CD14-positive monocyte (primary cell): Measurements from ENCODE around the gene CSRNP2. TPM values are rescaled to one million over a fixed set of nuclear protein-coding genes. Genes with fewer than 3 reads are reported as not detected.

Experiments used
- DNase-seq, 3 donors: peaks; one replicate each; pipeline ENCODE4 v3.0.0-alpha.2; 2011 to 2022
- H2AFZ ChIP-seq: 2 replicates; pipeline ENCODE4 v1.6.0; 2012; ENCODE audit warnings: mild to moderate bottlenecking, low read depth, low read length, inconsistent platforms; ENCODE audit not compliant: insufficient read depth, poor library complexity, severe bottlenecking
- H3K27ac ChIP-seq, 2 donors: 1 replicate in 1 of 2; 2 replicates in 1 of 2; pipeline ENCODE4 v1.5.1; 2012 to 2013; ENCODE audit warnings: low read length in 2 of 2, control low read depth in 1 of 2, inconsistent platforms in 1 of 2, low read depth in 1 of 2, mild to moderate bottlenecking in 1 of 2
- H3K27me3 ChIP-seq, 2 donors: one replicate each; pipeline versions ENCODE4 v1.6.0 to v1.6.1; 2011 to 2013; ENCODE audit warnings: low read length in 2 of 2; ENCODE audit not compliant: control insufficient read depth in 2 of 2, insufficient read depth in 2 of 2
- H3K36me3 ChIP-seq, 2 donors: replicated peaks in 1 of 2; 1 replicate in 1 of 2; 2 replicates in 1 of 2; pipeline versions ENCODE4 v1.5.1 to v1.6.1; 2012 to 2013; ENCODE audit warnings: low read length in 2 of 2, control low read depth in 1 of 2, inconsistent platforms in 1 of 2, mild to moderate bottlenecking in 1 of 2; ENCODE audit not compliant: insufficient read depth in 2 of 2, control insufficient read depth in 1 of 2
- H3K4me1 ChIP-seq, 2 donors: 1 replicate in 1 of 2; 2 replicates in 1 of 2; pipeline versions ENCODE4 v1.5.1 to v1.6.1; 2012 to 2013; ENCODE audit warnings: low read length in 2 of 2, control low read depth in 1 of 2, inconsistent platforms in 1 of 2, mild to moderate bottlenecking in 1 of 2, moderate library complexity in 1 of 2; ENCODE audit not compliant: insufficient read depth in 2 of 2, control insufficient read depth in 1 of 2
- H3K4me2 ChIP-seq: replicated peaks from 2 replicates; pipeline ENCODE3; 2012; ENCODE audit warnings: low read length, moderate library complexity, mild to moderate bottlenecking; ENCODE audit not compliant: poor library complexity, severe bottlenecking; ENCODE audit errors: extremely low read depth
- H3K4me3 ChIP-seq, 3 experiments: fragments of 200-600 bp in 1 of 3; sonication (generic) in 1 of 3; replicated peaks in 1 of 3; 1 replicate in 2 of 3; 2 replicates in 1 of 3; pipeline ENCODE4 v1.5.1; 2011 to 2013; ENCODE audit warnings: low read length in 3 of 3, mild to moderate bottlenecking in 3 of 3, control low read depth in 2 of 3, low read depth in 2 of 3, inconsistent platforms in 1 of 3, moderate library complexity in 1 of 3
- H3K79me2 ChIP-seq: 2 replicates; pipeline ENCODE4 v1.6.0; 2012; ENCODE audit warnings: mild to moderate bottlenecking, control low read depth, inconsistent platforms, low read length, moderate library complexity; ENCODE audit not compliant: insufficient read depth
- H3K9ac ChIP-seq: 2 replicates; pipeline ENCODE4 v1.6.0; 2017; ENCODE audit warnings: low read length, mild to moderate bottlenecking; ENCODE audit not compliant: insufficient read depth, poor library complexity, severe bottlenecking
- H3K9me3 ChIP-seq, 2 donors: replicated peaks in 1 of 2; 1 replicate in 1 of 2; 2 replicates in 1 of 2; pipeline versions ENCODE4 v1.5.1 to v1.6.1; 2012 to 2013; ENCODE audit warnings: low read length in 2 of 2, control low read depth in 1 of 2; ENCODE audit not compliant: control insufficient read depth in 1 of 2, insufficient read depth in 1 of 2
- H4K20me1 ChIP-seq: 2 replicates; pipeline ENCODE4 v1.6.0; 2012; ENCODE audit warnings: mild to moderate bottlenecking, low read length, control low read depth, moderate library complexity; ENCODE audit not compliant: insufficient read depth
- H3K27ac Mint-ChIP-seq, 7 donors: one replicate each; pipeline ENCODE4 v1.8.0; 2020; ENCODE audit warnings: mild to moderate bottlenecking in 7 of 7, mixed read lengths in 7 of 7, moderate library complexity in 6 of 7, inconsistent platforms in 2 of 7
- H3K27me3 Mint-ChIP-seq, 3 donors: one replicate each; pipeline ENCODE4 v1.8.0; 2021 to 2022; ENCODE audit warnings: low read depth in 3 of 3, mild to moderate bottlenecking in 3 of 3, mixed read lengths in 3 of 3, moderate library complexity in 3 of 3, inconsistent platforms in 1 of 3
- H3K36me3 Mint-ChIP-seq, 2 donors: one replicate each; pipeline ENCODE4 v1.8.0; 2020; ENCODE audit warnings: mixed read lengths in 2 of 2, inconsistent platforms in 1 of 2, mild to moderate bottlenecking in 1 of 2
- H3K4me1 Mint-ChIP-seq: one replicate; pipeline ENCODE4 v1.8.0; 2020; ENCODE audit warnings: mild to moderate bottlenecking, mixed read lengths
- H3K4me3 Mint-ChIP-seq, 2 donors: one replicate each; pipeline ENCODE4 v1.8.0; 2020; ENCODE audit warnings: mild to moderate bottlenecking in 2 of 2, mixed read lengths in 2 of 2, moderate library complexity in 1 of 2
- H3K9me3 Mint-ChIP-seq, 7 donors: one replicate each; pipeline ENCODE4 v1.8.0; 2020 to 2022; ENCODE audit warnings: mixed read lengths in 7 of 7, mild to moderate bottlenecking in 6 of 7, moderate library complexity in 6 of 7, inconsistent platforms in 2 of 7
- WGBS: methylation state at CpG from one replicate; pipeline ENCODE4 v1.1.5; 2013; ENCODE audit warnings: missing lambda C conversion rate; ENCODE audit not compliant: insufficient coverage; 5-methylcytosine and 5-hydroxymethylcytosine counted together
- intact Hi-C, 2 donors: fragments of 100-400 bp; cut with micrococcal nuclease; formaldehyde crosslinking; loops; one replicate each; pipeline versions ENCODE4 v1.15.0 to v1.15.1; 2023
- polyA plus RNA-seq, 3 donors: library from polyadenylated mRNA; depleted of rRNA in 1 of 3; unstranded in 2 of 3; stranded (reverse) in 1 of 3; fragments of 300-500 nt in 2 of 3; fragments of >200 nt in 1 of 3; fragmentation: Illumina TruSeq in 2 of 3; gene quantifications; 1 replicate in 2 of 3; 2 replicates in 1 of 3; pipeline ENCODE4 v1.2.3, GENCODE V29; 2012 to 2021
- TF ChIP-seq, protein P1 (sequence below): fragments of 200-600 bp; IDR thresholded peaks from one replicate; pipeline ENCODE4 v1.8.0; 2022; ENCODE audit warnings: antibody characterized with exemption, mild to moderate bottlenecking

The CSRNP2 gene
- polyA plus RNA-seq, 3 donors = 1.7 to 8.0 (median 2.6) TPM

GRCh38 chr12:51098611-51099010 is 15.2 kb upstream of the CSRNP2 start:
- no peak overlapping the region for H3K4me2 ChIP-seq
- peaks cover 89 to 99% of the 10 kb centered on the region in 2 donors for H3K36me3 ChIP-seq
- H3K27ac Mint-ChIP-seq = no peak overlapping the region
- no peak overlapping the region for H3K27ac ChIP-seq
- no peak overlapping the region for H2AFZ ChIP-seq
- no peaks in the 10 kb centered on the region for H3K9me3 ChIP-seq
- intact Hi-C loops = no loop called here
- DNase-seq = no peak
- no peaks in the 10 kb centered on the region for H3K4me1 ChIP-seq
- TF ChIP-seq, protein P1, sequence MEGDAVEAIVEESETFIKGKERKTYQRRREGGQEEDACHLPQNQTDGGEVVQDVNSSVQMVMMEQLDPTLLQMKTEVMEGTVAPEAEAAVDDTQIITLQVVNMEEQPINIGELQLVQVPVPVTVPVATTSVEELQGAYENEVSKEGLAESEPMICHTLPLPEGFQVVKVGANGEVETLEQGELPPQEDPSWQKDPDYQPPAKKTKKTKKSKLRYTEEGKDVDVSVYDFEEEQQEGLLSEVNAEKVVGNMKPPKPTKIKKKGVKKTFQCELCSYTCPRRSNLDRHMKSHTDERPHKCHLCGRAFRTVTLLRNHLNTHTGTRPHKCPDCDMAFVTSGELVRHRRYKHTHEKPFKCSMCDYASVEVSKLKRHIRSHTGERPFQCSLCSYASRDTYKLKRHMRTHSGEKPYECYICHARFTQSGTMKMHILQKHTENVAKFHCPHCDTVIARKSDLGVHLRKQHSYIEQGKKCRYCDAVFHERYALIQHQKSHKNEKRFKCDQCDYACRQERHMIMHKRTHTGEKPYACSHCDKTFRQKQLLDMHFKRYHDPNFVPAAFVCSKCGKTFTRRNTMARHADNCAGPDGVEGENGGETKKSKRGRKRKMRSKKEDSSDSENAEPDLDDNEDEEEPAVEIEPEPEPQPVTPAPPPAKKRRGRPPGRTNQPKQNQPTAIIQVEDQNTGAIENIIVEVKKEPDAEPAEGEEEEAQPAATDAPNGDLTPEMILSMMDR = no peak
- H3K27me3 ChIP-seq = no peaks in the 10 kb centered on the region
- H3K4me1 Mint-ChIP-seq = no peaks in the 10 kb centered on the region
- 20% methylated on average over 1 of the region's 1 CpG for WGBS
- no peaks in the 10 kb centered on the region for H4K20me1 ChIP-seq
- no peaks in the 10 kb centered on the region for H3K79me2 ChIP-seq
- H3K4me3 Mint-ChIP-seq = no peak overlapping the region
- no peak overlapping the region for H3K9ac ChIP-seq
- no peaks in the 10 kb centered on the region for H3K27me3 Mint-ChIP-seq
- no peaks in the 10 kb centered on the region for H3K9me3 Mint-ChIP-seq
- peaks cover 84 to 98% of the 10 kb centered on the region in 2 donors for H3K36me3 Mint-ChIP-seq
- H3K4me3 ChIP-seq = no peak overlapping the region

GRCh38 chr12:51090705-51091229 is 7.4 kb upstream of the CSRNP2 start:
- H2AFZ ChIP-seq = no peak overlapping the region
- DNase-seq = no peak
- peaks cover 45 to 57% of the 10 kb centered on the region in 2 donors for H3K36me3 Mint-ChIP-seq
- no peaks in the 10 kb centered on the region for H3K9me3 ChIP-seq
- H3K9ac ChIP-seq = no peak overlapping the region
- H3K4me2 ChIP-seq = no peak overlapping the region
- H3K4me1 ChIP-seq = peaks cover 3 to 7% of the 10 kb centered on the region in 2 donors
- H3K4me3 Mint-ChIP-seq = no peak overlapping the region
- H3K27ac ChIP-seq = no peak overlapping the region
- H3K9me3 Mint-ChIP-seq = no peaks in the 10 kb centered on the region
- 81% methylated on average over 7 of the region's 10 CpGs for WGBS
- H3K4me1 Mint-ChIP-seq = peaks cover 8% of the 10 kb centered on the region
- H3K4me3 ChIP-seq = no peak overlapping the region
- TF ChIP-seq, protein P1 = no peak
- H3K27me3 ChIP-seq = no peaks in the 10 kb centered on the region
- intact Hi-C loops = no loop called here
- H3K36me3 ChIP-seq = peaks cover 27 to 55% of the 10 kb centered on the region in 2 donors
- H3K27ac Mint-ChIP-seq = peak overlapping the region in 1 of 7 donors; percentile 59
- H3K79me2 ChIP-seq = no peaks in the 10 kb centered on the region
- H3K27me3 Mint-ChIP-seq = no peaks in the 10 kb centered on the region
- H4K20me1 ChIP-seq = no peaks in the 10 kb centered on the region
